Stimulated activated CD8-positive, alpha-beta memory T cell treated with anti-CD3 and anti-CD28 coated beads, Interleukin-2, amount 100 ng/mL, for 1 hour (primary cell): ENCODE results near the gene GJB3.
"Not testable (repeated sequence)": the region's sequence is repeated elsewhere in the genome, so short reads cannot be mapped to it uniquely, and the experiment has no call there.

Experiments used
- DNase-seq, 2 donors: peaks; one replicate each; pipeline ENCODE4 v3.0.0-alpha.2; 2020; ENCODE audit warnings: low read depth in 2 of 2

GJB3 gene

DNA sequence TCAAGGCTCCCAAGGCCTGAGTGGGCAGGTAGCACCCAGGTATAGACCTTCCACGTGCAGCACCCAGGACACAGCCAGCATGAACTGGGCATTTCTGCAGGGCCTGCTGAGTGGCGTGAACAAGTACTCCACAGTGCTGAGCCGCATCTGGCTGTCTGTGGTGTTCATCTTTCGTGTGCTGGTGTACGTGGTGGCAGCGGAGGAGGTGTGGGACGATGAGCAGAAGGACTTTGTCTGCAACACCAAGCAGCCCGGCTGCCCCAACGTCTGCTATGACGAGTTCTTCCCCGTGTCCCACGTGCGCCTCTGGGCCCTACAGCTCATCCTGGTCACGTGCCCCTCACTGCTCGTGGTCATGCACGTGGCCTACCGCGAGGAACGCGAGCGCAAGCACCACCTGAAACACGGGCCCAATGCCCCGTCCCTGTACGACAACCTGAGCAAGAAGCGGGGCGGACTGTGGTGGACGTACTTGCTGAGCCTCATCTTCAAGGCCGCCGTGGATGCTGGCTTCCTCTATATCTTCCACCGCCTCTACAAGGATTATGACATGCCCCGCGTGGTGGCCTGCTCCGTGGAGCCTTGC is 19.7 kb upstream of the GJB3 start:
- DNase-seq: no peak

DNA sequence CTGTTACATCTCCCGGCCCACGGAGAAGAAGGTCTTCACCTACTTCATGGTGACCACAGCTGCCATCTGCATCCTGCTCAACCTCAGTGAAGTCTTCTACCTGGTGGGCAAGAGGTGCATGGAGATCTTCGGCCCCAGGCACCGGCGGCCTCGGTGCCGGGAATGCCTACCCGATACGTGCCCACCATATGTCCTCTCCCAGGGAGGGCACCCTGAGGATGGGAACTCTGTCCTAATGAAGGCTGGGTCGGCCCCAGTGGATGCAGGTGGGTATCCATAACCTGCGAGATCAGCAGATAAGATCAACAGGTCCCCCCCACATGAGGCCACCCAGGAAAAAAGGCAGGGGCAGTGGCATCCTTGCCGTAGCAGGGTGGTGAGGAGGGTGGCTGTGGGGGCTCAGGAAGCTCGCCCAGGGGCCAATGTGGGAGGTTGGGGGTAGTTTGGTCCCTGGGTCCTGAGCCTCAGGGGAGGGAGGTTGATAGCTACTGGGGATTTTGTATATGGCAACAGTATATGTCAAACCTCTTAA is 19.2 kb upstream of the GJB3 start:
- no peak for DNase-seq

DNA sequence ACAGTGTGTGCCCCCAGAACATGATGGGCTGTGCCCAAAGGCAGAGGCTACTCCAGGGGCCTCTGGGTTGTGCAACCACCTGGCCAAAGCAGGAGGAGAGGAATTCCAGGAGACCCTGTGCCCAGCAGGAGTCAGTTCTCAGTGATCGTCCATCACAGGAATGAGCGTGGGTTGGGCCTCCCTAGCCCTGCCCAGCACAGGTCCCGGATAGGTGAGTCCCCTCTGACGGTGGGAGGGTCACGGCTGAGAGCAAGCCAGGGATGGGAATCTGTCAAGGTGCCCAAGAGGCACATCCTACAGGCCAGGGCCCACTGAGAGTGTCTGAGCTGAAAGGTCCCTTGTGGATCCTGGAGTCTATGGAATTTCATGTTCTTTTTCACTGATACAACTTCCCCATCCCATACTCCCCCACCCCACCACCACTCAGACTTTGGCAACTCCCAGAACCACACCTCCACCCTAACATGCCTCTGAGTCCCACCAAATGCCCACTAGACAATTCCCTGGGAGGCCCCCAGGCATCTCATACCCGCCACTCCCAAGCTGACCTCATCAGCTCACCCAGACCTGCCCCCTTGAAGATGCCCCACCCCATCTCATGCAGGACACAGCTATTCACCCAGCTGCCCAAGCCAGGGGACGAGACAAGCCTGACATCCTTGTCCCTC is 18.4 kb upstream of the GJB3 start:
- no peak for DNase-seq

DNA sequence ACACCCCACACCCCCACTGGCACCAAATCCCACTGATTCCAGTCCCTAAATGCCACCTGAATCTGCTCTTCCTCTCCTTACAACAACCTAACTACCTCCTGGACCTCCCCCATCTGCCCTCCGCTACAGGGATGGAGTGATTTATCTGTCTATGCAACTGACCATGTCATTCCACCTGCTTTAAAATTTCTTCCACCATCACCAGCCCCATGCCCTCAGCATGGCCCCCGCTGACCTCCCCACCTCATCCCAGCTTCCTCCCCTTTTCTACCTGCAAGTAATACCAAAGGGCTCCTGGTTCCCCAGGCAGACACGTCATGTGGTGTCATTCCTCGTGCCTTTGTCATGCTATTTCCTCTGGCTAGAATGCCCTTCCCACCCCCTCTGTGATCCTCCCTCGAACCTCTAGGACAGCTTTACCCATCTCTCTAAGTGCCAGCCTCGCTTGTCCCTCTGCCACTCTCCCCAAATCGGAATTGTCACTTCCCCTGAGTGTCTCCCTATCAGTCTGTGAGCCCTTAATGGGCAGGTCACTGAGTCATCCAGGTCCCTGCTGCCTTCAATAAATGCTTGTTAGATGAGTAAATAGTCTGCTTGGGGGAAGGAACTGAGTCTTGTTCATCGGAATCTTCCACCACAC is 17.8 kb upstream of the GJB3 start:
- DNase-seq: no peak

DNA sequence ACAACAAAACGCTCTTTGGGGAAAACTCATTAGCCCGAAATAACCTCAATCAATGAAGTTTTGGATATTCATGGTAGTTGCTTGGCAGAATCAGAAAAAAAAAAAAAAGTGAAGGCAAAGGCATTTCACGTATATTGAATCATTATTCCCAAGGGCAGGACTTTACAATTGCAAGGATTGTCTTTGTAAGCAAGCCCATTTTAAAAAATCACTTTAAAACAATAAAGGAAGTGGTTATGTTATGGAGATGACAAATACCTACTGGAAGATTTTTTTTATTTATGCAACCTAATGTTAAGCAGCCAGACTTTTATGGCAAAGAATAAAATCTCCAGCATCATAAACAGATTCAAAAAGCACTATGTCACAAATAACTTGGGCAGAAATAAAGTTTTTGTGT is 12.2 kb upstream of the GJB3 start:
- no peak for DNase-seq

DNA sequence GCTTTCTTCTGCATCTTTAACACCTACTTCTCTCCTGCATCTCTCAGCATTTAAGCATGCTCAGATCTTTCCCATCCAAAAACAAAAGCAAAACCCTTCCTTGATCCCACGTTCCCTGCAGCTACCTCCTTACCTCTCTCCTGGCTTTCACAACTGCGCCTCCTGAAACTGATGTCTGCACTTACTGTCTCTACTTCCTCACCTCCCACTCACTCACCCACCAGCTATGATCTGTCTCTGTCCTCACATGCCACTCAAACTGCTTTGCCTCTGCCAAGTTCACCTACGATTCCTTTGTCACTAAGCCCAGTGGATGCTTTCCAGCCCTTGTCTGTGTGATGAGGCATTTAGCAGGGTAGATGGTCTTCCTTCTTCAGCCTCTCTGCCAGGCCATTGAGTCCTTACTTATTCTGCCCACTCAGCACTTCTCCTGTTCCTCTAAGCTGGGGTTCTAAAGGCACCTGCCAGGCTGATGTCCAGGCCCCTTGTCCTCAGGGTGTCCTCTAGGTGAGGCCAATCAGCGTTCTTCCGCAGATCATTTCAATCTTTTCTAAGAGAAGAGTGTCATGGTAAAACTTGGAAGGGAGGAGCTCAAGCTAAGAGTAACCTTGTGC is 10.0 kb upstream of the GJB3 start:
- no peak for DNase-seq

DNA sequence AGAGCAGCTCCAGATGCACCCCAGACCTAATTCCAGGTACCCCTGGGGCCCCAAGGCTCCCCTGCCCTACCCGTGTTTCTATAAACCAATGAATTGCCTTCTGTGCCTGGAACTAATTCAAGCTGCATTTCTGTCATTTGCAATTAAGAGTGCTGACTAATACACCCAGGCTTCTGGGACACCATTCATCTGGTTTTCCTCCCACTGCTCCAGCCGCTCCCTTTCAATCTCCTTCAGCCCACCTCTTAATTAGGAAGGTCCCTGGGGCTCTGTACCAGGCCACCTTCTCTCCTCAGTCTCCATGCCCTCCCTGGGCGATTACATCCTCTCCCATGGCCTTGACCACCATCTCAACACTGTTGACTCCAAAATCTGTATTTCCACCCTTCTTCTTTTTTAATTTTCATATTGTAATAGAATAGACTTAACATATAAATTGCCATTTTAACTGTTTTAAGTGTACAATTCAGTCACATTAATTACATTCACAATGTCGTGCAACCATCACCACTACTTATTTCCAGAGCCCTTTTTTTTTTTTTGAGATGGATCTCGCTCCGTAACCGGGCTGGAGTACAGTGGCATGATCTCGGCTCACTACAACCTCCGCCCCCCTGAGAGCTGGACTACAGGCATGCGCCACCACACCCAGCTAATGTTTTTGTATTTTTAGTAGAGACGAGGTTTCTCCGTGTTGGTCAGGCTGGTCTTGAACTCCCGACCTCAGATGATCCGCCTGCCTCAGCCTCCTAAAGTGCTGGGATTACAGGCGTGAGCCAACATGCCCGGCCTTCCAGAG is 9.2 kb upstream of the GJB3 start:
- DNase-seq: no peak

DNA sequence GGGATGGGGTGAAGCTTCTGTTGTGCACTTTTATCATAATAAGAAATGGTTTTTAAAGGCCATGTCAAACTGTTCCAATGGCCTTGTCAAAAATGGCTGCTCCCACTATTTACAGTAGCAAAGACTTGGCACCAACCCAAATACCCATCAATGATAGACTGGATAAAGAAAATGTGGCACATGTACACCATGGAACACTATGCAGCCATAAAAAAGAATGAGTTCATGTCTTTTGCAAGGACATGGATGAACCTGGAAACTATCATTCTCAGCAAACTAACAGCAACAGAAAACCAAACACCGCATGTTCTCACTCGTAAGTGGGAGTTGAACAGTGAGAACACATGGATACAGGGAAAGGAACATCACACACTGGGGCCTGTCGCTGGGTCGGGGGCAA is 7.9 kb upstream of the GJB3 start:
- not testable (repeated sequence) for DNase-seq

DNA sequence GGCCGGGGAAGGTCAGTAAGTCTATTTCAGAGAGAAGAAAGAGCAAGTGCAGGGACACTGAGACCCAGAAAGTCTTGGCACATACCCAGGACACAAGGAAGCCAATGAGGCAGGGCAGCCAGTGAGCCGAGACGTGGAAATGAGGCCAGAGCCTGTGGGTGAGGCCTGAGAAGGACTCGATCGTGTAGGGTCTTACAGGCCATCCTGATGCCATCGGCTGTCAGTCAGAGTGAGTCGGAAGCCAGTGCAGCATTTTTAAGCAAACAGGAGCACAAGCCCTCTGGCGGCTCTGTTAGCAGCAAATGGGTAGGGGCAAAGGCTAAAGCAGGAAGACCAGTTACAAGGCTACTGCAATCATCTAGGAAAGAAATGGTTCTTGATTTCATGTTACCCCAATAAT is 6.1 kb upstream of the GJB3 start:
- DNase-seq: no peak

DNA sequence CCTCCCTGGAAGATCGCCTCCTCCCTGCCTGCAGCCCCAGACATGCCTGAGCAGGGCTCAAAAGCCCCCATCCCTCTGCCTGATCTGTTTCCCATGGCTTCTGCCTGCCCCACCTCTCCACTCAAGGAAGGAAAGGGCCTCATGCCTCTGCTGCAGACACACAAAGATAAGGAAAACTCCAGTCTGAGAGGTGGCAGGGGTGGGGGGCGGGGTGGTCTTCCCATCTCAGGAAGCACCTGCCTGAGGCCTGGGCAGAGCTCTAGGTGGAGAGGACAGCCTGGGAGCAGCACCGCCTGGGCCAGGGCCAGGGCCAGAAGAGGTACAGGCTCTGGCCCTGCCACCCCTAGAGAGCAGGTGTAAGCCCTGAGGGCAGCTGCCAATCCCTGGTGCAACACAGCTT is 4.1 kb upstream of the GJB3 start:
- no peak for DNase-seq

DNA sequence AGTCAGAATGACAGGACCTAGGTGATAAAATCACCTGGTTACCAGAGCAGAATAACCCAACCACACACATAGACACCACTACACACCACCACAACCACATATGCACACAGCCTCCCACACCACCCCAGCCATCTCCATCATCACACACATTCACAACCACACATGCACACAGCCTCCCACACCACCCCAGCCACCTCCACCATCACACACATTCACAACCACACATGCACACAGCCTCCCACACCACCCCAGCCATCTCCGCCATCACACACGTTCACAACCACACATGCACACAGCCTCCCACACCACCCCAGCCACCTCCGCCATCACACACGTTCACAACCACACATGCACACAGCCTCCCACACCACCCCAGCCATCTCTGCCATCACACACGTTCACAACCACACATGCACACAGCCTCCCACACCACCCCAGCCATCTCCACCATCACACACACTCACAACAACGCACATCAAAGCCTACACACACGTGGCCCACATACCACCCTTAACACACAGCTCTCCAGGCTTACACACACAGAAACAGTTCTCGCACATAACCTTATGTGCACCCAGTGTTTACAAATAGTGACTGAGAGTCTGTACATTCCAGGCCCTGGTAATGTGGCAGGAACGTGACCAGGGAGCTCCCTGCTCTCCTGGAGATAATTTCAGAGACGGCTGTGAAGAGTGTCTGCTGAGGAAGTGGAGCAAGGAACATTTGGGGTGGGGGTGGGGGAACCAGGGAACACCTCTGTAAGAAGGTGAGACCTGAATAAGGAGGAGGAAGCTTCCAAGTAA is 3.3 kb upstream of the GJB3 start:
- no peak for DNase-seq

DNA sequence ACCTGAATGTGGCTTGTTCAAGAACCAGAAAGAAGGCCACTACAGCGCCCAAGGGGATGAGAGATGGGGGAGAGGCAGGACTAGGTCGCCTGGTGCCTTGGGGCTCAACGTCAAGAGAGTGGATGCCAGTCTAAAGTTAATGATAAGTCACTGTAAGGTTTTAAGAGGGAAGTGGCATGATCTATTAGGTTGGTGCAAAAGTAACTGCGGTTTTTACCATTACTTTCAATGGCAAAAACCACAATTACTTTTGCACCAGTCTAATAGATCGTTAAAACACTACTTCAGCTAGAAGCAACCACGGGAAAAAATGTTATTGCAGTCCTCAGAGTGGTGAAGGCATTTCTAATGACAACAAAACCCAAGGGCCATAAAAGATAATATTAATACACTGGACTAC is 2.6 kb upstream of the GJB3 start:
- no peak for DNase-seq

DNA sequence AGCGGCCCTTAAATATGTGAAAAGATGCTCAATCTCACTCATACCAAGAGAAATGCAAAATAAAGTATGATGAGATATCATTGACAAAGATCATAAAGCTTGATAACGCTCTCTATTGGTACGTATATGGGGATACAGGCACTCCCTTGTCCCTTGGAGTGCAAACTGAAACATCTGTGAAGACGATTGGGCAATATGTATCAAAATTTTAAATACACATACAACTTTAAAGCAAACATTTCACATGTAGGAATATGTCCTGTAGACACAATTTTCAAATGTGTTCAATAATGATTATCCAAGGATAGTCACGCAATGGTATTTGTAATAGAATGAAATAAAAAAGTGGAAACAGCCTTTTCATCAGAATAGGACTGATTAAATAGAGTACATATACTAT is 2.0 kb upstream of the GJB3 start:
- DNase-seq: no peak

DNA sequence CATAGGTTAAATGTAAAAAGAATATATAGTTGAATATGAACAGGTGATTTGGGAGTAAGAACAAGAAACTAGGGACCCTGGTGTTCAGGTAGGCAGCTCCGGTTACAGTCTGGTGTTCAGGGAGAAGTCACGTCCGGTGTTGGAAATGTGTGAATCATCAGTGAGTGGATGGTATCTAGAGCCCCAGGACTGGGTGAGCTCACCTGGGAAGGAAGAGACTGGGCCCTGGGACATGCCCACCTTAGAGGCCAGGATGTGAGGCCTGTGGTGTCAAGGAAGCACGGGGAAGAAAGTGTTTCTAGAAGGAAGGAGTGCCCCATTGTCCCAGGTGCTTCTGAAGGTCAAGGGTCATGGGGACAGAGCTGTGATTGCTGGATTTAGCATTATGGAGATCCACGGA is 1.5 kb upstream of the GJB3 start:
- no peak for DNase-seq

DNA sequence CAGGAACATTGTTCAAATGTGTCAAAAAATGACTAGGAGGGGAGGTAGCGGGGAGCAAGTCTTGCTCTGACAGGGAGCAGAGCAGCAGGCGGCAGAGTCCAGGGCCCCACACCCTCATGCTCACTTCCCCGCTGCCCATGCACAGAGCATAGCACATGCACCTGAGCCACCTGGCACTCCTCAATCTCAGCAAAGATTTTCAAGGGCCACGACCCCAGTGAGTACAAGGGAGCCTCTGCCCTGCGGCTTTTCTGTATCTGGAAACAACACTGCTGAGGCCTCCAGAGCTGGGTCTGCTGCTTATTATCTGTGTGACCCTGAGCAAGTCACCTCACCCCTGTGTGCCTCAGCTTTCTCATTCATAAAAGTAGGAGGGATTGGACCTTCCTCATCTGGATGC is 1.1 kb upstream of the GJB3 start:
- no peak for DNase-seq

DNA sequence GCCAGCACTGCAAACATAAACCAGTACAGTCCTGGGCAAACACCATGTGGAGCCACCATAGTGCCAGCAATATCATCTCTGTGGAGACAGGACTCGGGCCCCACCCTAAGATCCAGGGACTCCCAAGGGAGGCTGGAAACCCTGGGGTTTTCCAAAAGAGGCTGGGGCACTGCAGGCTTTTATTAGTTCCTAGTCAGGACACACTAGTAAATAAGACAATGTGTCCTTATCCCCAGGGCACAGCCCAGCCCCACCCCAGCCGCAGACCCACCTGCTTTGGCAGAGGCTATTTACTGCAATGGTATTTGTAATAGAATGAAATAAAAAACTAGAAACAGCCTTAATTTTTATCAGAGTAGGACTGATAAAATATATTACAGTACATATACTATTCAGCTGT is 486 bp upstream of the GJB3 start:
- no peak for DNase-seq

DNA sequence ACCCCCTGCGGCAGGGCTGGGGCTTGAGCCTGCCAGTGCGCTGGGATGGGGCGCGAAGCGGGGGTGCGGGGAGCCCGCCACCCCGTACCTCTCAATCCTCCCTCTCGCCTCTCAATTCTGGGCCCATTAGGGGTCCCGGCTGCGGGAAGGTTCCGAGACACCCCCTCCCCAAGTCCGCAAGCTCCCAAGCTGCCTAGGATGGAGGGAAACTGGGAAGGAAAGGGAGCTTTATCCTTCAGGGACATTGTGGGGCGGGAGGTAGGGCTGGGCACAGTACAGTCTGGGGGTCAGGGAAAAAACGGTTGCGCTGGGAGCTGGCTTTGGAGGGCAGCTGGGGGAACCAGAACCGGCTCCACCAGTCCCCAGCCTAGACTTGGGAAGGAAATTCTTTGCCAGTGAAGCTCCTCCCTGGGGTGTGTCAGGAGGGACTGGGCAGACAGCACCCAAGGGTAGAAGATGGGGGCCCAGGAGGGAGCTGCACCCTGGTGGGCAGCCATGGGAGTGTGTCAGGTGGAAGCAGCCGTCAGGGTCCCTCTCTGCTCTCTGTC is 904 bp downstream of the GJB3 start:
- DNase-seq: no peak

DNA sequence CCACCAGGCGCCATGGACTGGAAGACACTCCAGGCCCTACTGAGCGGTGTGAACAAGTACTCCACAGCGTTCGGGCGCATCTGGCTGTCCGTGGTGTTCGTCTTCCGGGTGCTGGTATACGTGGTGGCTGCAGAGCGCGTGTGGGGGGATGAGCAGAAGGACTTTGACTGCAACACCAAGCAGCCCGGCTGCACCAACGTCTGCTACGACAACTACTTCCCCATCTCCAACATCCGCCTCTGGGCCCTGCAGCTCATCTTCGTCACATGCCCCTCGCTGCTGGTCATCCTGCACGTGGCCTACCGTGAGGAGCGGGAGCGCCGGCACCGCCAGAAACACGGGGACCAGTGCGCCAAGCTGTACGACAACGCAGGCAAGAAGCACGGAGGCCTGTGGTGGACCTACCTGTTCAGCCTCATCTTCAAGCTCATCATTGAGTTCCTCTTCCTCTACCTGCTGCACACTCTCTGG is 3.8 kb downstream of the GJB3 start:
- no peak for DNase-seq

DNA sequence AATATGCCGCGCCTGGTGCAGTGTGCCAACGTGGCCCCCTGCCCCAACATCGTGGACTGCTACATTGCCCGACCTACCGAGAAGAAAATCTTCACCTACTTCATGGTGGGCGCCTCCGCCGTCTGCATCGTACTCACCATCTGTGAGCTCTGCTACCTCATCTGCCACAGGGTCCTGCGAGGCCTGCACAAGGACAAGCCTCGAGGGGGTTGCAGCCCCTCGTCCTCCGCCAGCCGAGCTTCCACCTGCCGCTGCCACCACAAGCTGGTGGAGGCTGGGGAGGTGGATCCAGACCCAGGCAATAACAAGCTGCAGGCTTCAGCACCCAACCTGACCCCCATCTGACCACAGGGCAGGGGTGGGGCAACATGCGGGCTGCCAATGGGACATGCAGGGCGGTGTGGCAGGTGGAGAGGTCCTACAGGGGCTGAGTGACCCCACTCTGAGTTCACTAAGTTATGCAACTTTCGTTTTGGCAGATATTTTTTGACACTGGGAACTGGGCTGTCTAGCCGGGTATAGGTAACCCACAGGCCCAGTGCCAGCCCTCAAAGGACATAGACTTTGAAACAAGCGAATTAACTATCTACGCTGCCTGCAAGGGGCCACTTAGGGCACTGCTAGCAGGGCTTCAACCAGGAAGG is 4.3 kb downstream of the GJB3 start:
- DNase-seq: no peak

DNA sequence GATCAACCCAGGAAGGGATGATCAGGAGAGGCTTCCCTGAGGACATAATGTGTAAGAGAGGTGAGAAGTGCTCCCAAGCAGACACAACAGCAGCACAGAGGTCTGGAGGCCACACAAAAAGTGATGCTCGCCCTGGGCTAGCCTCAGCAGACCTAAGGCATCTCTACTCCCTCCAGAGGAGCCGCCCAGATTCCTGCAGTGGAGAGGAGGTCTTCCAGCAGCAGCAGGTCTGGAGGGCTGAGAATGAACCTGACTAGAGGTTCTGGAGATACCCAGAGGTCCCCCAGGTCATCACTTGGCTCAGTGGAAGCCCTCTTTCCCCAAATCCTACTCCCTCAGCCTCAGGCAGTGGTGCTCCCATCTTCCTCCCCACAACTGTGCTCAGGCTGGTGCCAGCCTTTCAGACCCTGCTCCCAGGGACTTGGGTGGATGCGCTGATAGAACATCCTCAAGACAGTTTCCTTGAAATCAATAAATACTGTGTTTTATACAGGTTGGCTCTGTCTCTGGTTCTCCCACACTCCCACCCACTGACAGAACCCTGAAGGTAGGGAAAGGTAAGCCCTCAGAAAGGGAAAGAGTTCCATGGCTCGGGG is 5.0 kb downstream of the GJB3 start:
- no peak for DNase-seq
